Activated T-cell treated with anti-CD3 and anti-CD28 coated beads for 48 hours (primary cell): ENCODE measurements around the gene ARMC9.
"Not testable (repeated sequence)": the region's sequence is repeated elsewhere in the genome, so short reads cannot be mapped to it uniquely, and the experiment has no call there.

ENCODE experiments used
- DNase-seq: peaks from one replicate; pipeline ENCODE4 v3.0.0-alpha.2; 2020; ENCODE audit warnings: low read depth

ARMC9 gene

DNA sequence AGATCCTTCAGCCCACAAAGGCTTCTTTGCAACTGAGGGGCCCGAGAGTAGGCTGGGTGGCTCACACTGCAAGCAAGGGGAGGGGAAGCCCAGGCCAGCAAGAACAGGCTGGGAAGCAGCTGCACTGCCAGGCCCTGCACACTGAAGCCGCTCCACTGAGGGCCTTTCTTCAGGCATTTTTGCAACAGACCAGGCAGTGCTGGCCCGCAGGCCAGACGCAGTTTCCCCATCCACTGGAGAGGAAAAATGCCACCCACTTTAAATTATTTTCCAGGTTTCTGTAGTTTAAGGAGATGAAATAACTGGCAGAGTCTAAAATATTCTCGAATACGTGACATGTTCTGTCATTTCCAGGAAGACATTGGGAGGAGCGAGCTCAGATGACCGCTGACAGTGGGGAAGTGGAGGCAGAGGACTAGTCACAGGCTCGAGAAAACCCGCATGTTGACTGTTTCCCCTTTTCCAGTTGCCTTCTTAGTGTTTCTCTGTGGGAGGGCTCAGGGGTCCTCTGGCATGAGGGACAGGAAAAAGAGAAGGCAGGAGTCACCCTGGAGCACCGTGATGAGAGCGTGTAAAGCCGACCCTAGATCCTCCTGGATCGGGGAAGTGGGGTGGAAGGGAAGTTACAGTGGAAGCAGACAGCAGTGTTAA, 143.8 kb downstream of the ARMC9 start:
- no peak for DNase-seq

DNA sequence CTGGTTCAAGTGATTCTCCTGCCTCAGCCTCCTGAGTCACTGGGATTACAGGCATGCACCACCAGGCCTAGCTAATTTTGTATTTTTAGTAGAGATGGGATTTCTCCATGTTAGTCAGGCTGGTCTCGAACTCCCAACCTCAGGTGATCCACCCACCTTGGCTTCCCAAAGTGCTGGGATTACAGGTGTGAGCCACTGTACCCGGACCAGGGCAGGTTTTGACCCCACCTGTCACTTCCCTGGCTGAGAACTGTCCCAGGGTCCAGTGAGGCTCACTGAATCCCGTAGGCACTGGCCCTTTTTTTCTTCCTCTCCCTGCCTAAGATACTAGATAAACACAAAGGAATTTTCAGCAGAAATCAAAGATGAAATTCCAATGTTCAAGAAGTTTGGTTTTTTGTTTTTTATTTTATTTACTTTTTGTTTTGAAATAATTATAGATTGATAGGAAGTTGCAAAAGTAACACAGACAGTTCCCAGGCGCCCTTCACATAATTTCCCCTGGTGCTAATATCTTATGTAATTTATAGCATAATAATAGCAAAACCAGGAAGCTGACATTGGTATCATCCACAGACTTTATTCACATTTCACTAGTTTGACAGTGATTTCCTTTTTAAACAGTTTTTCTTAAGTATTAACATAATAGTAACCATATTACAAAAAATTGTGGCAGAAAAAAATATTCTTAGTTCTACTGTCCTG, 144.7 kb downstream of the ARMC9 start:
- no peak for DNase-seq

DNA sequence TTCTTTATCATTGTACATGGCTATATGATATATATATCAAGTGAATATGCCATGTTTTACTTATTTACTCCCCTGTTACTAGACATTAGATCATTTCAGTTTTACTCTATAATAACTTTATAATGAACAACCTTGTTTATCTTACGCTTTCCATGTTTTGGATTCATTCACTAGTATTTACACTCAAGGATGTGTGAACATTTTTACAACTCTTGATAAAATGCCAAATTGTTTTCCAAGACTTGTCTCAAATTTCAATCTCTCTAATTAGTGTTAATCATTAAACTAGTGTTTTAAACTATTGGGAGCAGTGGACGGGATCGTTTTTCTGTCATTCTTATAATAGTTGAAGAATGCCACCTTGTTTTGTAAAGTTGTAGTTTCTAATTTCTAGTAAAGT, 145.6 kb downstream of the ARMC9 start:
- DNase-seq: no peak

DNA sequence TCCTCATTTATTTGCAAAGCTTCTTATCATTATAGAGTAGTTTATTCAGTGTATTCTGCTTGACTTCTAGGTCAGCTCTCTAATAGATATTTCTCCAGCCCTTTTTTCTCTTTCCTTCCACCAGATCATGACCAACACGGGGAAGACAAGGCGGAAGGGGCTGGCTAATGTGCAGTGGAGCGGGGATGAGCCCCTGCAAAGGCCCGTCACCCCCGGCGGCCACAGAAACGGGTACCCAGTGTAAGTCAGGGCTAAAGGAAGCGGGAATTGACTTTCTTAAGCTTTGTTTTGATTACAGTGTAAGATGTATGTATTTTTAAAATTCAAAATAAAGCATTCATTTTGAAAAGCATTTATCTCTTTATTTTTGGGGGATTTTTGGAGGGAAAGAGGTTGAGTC, 146.4 kb downstream of the ARMC9 start:
- no peak for DNase-seq

DNA sequence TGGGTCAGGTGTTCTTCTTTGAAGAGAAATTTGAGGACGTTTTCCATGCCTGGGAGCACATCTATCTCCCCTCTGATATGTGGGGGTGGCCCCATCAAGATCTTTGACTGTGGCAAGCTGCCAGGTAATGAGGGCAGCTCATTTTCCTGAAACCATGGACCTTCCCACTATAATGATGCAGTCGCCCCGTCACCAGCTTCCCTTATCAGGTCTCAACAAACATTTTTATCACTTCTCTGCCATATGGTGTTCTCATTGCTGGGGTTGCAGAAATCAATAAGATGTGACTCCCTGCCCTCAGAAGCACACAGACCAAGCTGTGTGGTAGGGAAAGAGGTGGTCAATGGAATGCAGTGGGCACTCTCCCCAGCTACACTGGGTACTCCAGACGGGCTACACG, 148.7 kb downstream of the ARMC9 start:
- no peak for DNase-seq

DNA sequence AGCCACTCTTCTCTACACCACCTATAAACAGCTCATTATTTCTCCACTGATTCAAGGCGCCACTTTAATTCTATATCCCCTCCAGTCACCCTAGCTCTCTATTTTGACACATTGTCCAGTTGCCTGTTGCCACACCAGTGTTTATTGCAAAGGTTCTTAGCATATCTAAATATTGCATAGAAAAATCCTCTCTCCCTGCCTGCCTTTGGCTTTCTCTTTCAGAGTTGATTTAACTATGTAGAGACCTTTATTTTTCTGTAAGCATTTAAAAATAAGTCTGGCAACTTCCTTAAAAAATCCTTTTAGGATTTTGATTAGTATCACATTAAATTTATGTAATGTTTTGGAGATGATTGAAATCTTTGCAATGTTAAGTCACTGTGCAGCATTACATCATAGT, 149.2 kb downstream of the ARMC9 start:
- no peak for DNase-seq

DNA sequence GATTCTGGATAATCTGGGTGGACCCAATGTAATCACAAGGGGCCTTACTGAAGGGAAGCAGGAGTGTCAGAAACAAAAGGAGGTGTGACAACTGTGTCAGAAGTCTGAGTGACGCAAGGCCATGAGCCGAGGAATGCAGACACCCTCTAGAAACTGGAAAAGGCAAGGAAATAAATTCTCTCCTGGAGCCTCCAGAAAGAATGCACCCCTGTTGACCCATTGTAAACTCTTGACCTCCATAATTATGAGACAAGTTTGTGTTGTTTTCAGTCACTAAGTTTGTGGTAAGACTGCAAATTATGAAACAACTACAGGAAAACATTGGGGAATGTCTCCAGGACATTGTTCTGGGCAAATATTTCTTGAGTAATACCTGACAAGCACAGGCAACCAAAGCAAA, 149.7 kb downstream of the ARMC9 start:
- DNase-seq: no peak

DNA sequence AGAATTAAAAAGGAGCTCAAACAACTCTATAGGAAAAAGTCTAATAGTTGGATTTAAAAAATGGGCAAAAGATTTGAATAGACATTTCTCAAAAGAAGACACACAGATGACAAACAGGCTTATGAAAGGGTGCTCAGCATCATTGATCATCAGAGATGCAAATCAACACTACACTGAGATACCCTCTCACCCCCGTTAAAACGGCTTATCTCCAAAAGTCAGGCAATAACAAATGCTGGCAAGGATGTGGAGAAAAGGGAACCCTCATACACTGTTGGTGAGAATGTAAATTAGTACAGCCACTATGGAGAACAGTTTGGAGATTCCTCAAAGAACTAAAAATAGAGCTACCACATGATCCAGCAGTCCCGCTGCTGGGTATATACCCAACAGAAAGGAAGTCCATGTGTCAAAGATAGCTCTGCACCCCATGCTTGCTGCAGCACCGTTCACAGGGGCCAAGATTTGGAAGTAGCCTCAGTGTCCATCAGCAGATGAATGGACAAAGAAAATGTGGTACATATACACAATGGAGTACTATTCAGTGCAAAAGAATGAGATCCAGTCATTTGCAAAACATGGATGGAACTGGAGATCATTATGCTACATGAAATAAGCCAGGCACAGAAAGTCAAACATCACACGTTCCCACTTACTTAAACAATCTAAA, 150.4 kb downstream of the ARMC9 start:
- no peak for DNase-seq

DNA sequence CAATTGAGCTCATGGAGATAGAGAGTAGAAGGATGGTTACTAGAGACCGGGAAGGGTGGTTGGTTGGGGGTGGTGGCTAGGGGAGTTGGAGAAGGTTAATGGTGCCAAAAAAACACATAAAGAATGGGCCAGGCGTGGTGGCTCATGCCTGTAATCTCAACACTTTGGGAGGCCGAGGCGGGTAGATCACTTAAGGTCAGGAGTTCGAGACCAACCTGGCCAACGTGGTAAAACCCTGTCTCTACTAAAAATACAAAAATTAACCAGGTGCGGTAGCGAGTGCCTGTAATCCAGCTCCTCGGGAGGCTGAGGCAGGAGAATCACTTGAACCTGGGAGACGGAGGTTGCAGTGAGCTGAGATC, 150.9 kb downstream of the ARMC9 start:
- not testable (repeated sequence) for DNase-seq

DNA sequence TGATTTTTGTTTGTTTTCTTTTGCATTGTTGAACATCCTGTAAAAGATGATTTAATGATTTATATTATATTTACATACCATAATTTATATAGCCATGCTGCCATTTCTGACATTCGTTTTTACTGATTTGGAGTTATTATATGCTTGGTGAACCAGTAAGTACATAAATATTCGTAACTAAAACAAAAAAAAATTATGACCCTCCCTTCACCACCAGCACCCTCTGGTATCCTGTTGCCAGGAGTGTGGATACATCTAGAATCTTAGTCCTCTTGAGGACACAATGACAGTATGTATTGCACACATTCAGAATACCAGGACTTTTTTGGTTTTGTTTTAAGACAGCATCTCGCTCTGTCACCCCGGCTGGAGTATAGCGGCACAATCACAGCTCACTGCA, 153.2 kb downstream of the ARMC9 start:
- DNase-seq: no peak

DNA sequence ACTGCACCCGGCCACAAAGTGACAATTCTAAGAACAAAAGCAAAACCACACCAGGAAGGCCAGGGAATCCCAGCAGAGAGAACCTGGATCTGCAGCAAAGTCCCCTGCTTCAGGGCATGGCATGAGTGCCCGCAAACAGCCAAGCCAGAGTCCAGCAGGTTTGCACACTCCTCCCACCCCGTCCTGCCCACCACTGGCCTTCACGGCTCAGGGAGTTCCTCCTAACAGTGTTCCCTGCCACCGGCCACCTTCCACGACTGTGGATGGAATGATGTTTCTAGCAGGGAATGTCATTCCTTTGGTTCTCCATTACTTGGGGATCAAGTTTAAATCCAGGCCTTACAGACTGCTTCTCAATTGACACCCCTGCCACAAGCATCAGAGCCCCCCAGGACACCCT, 155.0 kb downstream of the ARMC9 start:
- no peak for DNase-seq

DNA sequence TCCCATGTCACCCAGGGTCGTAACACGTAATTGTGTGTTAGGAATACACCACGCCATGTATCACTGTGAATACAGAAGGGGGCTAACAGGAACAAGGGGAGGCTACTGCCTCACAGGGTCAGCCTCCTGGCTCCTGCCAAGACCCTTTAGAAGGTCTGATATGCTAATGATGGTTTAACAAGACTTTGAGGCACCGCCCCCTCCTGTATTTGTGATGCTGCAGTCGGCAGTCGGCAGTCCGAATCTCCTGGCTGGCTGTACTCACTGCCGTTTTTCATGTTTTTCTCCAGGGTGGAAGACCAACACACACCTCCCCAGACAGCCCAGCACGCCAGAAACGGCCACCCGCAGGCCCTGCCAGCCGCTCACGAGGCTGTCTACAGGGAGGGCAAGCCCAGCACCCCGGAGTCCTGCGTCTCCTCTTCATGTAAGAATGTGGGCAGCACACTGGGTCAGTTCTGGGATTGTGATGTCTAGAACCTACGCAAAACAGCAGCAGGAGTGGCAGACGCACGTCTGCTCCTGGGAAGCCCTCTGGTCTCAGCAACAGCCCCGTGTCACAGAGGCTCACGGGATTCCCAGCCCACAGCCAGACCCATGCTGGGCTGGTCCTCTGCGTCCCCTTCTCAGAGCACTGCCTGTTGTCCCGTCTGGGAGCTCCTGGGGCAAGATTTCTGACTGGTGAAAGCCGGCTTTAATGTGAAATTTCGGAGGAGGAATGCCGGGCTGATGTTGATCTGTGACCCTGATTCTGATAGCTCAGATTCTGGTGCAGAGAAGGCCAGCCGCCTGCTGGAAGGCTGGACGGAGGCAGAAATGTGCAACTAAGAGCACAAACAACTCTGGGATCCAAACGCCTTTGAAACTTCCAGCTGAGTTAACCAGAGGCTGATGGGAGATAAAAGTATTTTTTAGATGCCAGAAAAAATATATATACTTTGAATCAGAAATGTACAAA, 157.4 kb downstream of the ARMC9 start:
- DNase-seq: no peak

DNA sequence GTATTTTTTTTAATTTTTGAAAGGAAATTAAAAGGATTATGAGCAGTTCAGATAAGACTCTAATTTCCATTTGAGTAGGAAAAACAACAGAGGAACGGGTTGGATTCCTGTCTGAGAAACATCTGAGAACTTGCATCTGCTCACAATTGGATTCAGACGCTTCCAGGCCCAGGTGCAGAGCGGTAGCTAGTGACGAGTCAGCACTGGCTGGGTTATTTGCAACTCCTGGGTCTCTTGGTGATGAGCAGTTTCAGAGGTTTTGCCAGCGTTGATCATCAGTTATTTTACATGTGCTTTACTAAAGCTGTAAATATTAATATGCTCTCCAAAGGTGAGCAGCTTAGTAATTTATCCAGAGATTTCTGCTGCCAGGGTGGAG, 158.0 kb downstream of the ARMC9 start:
- no peak for DNase-seq

DNA sequence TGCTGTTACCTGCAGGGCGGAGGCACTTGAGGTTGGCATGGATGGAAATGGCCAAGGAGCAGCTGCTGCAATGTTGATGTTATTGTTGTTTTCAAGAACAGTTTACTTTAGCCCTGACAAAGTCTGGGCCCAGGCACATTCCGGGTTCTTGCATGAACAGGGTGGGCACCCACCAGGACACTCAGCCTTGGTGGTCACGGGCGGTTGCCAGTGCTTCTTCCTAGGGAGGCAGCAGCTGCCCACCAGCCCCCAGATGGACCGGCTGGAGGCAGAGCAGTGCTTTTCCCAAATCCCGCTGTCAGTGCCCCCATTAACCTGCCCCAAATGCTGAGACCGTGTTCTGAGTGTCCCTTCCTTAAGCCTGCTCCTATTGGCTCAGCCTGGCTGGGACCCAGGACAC, 158.6 kb downstream of the ARMC9 start:
- DNase-seq: no peak

DNA sequence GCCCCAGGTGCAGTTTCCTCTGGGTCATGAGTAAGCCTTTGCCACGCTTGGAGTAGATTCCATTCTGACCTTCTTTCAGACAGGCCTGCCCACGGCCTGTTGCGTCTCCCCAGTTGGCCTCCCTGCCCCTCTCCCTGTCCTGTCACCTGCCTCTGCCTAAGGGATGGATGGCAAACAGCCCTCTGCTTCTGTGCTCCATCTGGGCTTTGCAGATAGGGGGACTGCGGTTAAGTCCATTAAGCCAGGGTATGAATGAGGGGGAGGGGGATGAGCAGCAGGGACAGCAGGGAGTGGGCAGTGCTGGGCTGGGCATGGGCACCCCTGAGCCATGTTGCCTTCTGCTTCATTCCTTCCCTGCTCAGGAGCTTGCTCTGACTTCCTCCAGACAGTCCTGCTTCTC, 159.5 kb downstream of the ARMC9 start:
- no peak for DNase-seq

DNA sequence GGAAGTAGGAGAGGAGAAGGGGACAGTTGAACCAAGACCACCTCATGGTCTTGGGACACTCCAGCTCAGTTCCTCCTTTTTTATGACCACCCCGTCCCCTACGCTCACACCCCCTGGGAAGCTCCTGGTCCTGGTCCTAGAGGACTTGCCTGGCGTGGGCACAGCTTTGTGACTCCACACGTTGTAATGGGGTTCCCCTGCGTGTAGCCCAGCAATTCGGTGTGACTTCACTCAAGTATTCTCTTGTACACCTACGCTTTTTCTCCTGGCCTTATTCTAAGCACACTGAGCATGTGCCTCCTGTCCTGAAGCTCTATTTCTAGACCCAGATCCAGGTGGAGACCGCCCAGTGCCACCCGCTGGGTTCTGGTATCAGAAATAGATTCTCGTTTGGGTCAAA, 161.0 kb downstream of the ARMC9 start:
- DNase-seq: no peak

DNA sequence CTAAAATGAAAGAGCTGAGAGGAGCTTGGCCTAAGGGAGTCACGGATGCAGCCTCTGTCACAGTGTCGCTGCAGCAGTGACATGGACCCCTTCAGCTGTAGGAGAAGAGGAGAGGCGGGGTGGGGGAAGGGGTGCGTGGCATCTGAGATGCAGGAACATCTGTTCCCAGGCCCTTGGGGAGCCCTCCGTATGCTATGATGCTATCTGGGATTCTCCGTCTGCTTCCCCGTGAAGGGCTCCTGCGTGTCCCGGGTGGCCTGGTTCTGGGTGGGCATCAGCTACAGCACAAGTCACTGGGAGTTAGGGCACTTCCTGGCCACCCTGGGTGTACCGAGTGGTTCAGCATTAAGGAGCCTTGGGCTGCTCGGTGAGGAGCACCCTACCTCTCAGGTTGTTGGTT, 161.5 kb downstream of the ARMC9 start:
- no peak for DNase-seq

DNA sequence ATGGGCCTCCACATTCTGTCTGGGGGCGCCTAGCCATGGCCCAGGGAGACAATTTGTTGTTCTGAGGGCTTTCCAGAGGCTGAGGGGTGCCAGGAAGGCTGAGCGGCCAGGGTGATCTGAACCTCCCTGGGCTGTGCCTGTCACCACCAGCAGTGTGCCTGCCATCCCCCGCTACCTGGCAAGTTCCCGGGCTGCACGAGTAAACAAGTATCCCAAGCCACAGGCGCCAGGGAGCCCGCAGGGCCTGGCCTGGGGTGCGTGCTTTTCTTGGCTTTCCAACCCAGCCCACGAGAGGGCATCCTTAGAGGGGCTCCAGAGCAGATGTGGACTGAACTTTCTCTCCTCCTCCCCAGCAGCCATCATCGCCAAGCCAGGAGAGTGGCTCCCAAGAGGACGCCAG, 162.0 kb downstream of the ARMC9 start:
- no peak for DNase-seq

DNA sequence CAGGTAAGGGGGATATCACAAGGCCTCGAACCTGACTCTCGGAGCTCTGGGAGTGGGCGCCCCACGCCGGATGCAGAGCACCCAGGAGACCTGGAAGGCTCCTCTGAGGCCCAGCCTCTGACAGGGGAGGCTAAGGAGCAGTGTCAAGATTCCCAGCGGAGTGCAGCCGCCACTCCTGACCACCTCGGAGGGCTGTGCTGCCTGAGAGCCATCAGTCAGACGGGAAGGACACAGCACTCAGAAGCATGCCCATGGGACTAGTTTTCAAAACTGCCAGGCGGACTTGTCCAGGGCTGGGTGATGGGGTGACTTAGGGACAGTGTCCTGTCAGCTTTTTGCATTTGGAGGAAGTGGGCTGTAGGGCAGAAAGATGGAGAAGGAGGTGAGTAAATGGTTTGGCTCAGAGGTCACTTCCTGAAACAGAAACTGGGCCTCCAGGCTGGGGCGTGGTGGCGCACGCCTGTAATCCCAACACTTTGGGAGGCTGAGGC, 162.5 kb downstream of the ARMC9 start:
- no peak for DNase-seq

DNA sequence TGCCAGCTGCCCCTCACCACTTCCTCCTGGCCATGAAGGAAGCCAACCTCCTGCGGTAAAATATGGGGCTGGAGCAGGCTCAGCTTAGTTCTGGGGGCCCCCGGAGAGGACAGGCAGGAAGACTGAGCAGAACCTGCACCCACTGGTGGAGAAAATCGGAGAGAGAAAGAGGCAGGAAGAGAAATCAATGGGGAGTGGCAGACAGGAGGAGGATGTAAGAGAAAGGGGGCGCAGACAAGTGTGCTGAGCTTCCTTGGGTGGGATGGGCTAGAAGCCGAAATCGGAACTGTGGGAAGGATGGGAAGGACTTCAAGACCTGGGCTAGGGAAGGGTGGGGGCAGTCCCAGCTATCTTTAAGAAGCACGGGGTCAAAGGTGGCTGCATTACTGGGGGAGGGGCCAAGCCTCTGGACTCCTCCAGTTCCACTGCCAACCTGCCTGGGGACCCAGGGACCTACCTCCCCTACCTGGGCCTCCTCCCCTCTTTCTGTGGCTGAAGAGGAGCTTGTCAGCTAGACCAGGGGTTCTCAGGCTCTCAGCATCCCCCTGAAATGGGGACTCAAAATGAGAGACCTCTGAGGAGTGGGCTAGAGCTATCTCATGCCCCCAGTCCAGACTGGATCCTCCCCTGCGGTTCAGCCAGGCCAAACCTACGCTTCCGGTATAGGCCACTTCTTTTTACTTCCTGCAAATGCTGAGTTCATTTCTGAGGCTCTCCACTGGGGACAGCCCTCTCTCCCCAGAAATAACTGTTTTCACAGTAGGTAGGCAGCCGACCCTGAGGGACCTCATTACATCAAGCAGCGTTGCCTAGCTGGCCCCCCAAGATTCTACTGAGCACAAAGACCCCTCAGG, 163.5 kb downstream of the ARMC9 start:
- DNase-seq: no peak

DNA sequence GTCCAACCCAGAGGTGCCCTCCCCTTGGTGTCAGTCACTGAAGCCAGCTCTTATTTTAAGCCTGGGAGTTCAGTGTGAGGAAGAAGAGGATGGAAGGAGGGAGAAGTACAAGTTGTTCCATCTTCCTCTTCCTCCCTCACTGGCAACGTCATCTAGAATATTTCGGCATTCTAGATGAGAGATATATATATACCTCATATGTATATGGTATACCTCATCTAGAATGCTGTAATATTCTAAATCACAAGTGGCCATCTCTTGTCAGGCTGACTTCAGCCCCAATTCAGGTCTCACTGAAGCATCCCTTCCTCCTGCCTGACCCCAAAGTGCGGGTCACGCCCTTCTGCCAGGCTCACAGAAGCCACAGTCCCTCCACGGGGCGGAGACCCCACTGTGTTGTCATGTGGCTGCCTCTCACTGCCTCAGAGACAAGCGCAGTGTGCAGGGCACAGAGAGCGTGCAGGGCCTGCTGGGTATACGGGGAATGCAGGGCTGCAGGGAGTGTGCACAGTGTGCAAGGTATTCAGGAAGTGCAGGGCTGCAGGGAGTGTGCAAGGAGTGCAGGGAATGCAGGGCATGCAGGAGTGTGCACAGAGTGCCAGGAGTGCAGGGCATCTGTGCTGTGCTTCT, 164.2 kb downstream of the ARMC9 start:
- no peak for DNase-seq
